HepG2 (cell line): Measurements from ENCODE around the gene PTF1A. TPM values are rescaled to one million over a fixed set of nuclear protein-coding genes. Genes with fewer than 3 reads are reported as not detected.

Source experiments
- CEBPB ChIP-seq: IDR thresholded peaks from 2 replicates; pipeline ENCODE4 v1.6.1; 2011; ENCODE audit warnings: low read depth, low read length, improper control_type of control experiment, borderline replicate concordance
- FOXO1 ChIP-seq: sonication (generic); formaldehyde crosslinking; IDR thresholded peaks from 2 replicates; pipeline ENCODE4 v1.4.0; 2020; ENCODE audit warnings: missing genetic modification reagents
- GATAD1 ChIP-seq: IDR thresholded peaks from 2 replicates; pipeline ENCODE4 v1.6.1; 2016; ENCODE audit warnings: missing genetic modification reagents, missing compliant biosample characterization
- HOXA7 ChIP-seq: sonication (generic); formaldehyde crosslinking; IDR thresholded peaks from 2 replicates; pipeline ENCODE4 v1.8.1; 2022; ENCODE audit warnings: mild to moderate bottlenecking, missing genetic modification reagents, moderate library complexity
- PHF21A ChIP-seq: sonication (generic); formaldehyde crosslinking; IDR thresholded peaks from 2 replicates; pipeline ENCODE4 v1.5.0; 2020; ENCODE audit warnings: mild to moderate bottlenecking, missing genetic modification reagents
- RFX3 ChIP-seq: IDR thresholded peaks from 2 replicates; pipeline ENCODE4 v1.6.1; 2016; ENCODE audit warnings: missing biosample characterization, missing genetic modification reagents
- RFX5 ChIP-seq: IDR thresholded peaks from 2 replicates; pipeline ENCODE4 v1.6.1; 2011; ENCODE audit warnings: low read depth, low read length, improper control_type of control experiment
- SMAD3 ChIP-seq: sonication (generic); formaldehyde crosslinking; IDR thresholded peaks from 2 replicates; pipeline ENCODE4 v1.4.0; 2020; ENCODE audit warnings: missing genetic modification reagents
- SP140L ChIP-seq: sonication (generic); formaldehyde crosslinking; IDR thresholded peaks from 2 replicates; pipeline ENCODE4 v1.4.0; 2020; ENCODE audit warnings: missing genetic modification reagents, borderline replicate concordance
- TOPORS ChIP-seq: sonication (generic); formaldehyde crosslinking; IDR thresholded peaks from 2 replicates; pipeline ENCODE4 v1.8.0; 2023; ENCODE audit warnings: mild to moderate bottlenecking, missing genetic modification reagents
- ZMYM3 ChIP-seq: sonication (generic); formaldehyde crosslinking; IDR thresholded peaks from 2 replicates; pipeline ENCODE4 v1.5.1; 2020; ENCODE audit warnings: mild to moderate bottlenecking, missing genetic modification reagents
- ZNF567 ChIP-seq: sonication (generic); formaldehyde crosslinking; IDR thresholded peaks from 2 replicates; pipeline ENCODE4 v1.8.1; 2023; ENCODE audit warnings: mild to moderate bottlenecking, missing genetic modification reagents, borderline replicate concordance
- ZNF678 ChIP-seq: sonication (generic); formaldehyde crosslinking; IDR thresholded peaks from 2 replicates; pipeline ENCODE4 v1.4.0; 2020; ENCODE audit warnings: mild to moderate bottlenecking, missing genetic modification reagents
- polyA plus RNA-seq, 8 experiments: library from polyadenylated mRNA; depleted of rRNA in 3 of 8; stranded (reverse) in 7 of 8; unstranded in 1 of 8; fragments of >200 nt; fragmentation: Illumina TruSeq in 4 of 8; extraction: Trizol in 4 of 8; gene quantifications; 2 replicates each; pipeline versions ENCODE4 v1.2.1 to v1.2.3, GENCODE V29; 2011 to 2016; ENCODE audit warnings: low read depth in 4 of 8, missing spikeins in 1 of 8, mixed read lengths in 1 of 8; ENCODE audit not compliant: insufficient read depth in 1 of 8
- total RNA-seq, 5 experiments: library from RNA; depleted of rRNA; stranded (reverse); fragments of >200 nt; fragmentation: Illumina TruSeq; extraction: Trizol; gene quantifications; 2 replicates each; pipeline ENCODE4 v1.2.3, GENCODE V29; 2016; ENCODE audit warnings: low read depth in 1 of 5
- TF ChIP-seq, protein P1 (sequence below): sonication (generic); formaldehyde crosslinking; IDR thresholded peaks from 2 replicates; pipeline ENCODE4 v1.8.0; 2023; ENCODE audit warnings: mild to moderate bottlenecking, missing genetic modification reagents
- TF ChIP-seq, protein P2 (sequence below): sonication (generic); formaldehyde crosslinking; IDR thresholded peaks from 2 replicates; pipeline ENCODE4 v1.4.0; 2020; ENCODE audit warnings: mild to moderate bottlenecking, missing genetic modification reagents, borderline replicate concordance
- TF ChIP-seq, protein P3 (sequence below): IDR thresholded peaks from 2 replicates; pipeline ENCODE4 v1.6.1; 2016; ENCODE audit warnings: control low read depth
- TF ChIP-seq, protein P4 (sequence below): sonication (generic); formaldehyde crosslinking; IDR thresholded peaks from 2 replicates; pipeline ENCODE4 v1.4.0; 2020; ENCODE audit warnings: mild to moderate bottlenecking, missing genetic modification reagents
- TF ChIP-seq, protein P5 (sequence below): sonication (generic); formaldehyde crosslinking; IDR thresholded peaks from 2 replicates; pipeline ENCODE4 v1.4.0; 2020; ENCODE audit warnings: missing genetic modification reagents

Gene PTF1A
- total and polyA plus RNA-seq, 2 of the 13 experiments (the other 11 are each of a cell fraction or from before 2014, with no cell fraction given): not detected

DNA sequence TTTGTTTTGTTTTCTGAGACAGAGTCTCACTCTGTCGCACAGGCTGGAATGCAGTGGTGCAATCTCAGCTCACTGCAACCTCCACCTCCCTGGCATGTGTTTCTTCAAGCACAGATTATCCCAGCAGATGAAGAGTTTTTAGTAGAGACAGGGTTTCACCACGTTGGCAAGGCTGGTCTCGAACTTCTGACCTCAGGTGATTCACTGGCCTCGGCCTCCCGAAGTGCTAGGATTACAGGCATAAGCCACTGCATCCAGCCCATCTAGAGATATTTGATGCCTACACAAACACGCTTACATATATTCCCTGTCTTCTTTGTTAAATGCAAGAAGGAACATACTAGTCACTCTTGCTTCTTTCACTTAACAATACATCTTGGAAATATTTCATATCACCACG is 5.9 kb upstream of the PTF1A start (continued):
- TF ChIP-seq ZNF678: no peak
- TF ChIP-seq GATAD1 (CRISPR knock-in tag): no peak
- no peak for TF ChIP-seq HOXA7 (CRISPR knock-in tag)
- peak; percentile 14; the same call in 1 of the 2 replicates for TF ChIP-seq CEBPB
- TF ChIP-seq ZNF567 (CRISPR knock-in tag): no peak
- TF ChIP-seq TOPORS (CRISPR knock-in tag): no peak
- no peak for TF ChIP-seq RFX5
- TF ChIP-seq, protein P1, sequence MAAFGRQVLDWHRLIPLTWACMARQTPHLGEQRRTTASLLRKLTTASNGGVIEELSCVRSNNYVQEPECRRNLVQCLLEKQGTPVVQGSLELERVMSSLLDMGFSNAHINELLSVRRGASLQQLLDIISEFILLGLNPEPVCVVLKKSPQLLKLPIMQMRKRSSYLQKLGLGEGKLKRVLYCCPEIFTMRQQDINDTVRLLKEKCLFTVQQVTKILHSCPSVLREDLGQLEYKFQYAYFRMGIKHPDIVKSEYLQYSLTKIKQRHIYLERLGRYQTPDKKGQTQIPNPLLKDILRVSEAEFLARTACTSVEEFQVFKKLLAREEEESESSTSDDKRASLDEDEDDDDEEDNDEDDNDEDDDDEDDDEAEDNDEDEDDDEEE (CRISPR knock-in tag): no peak
- TF ChIP-seq SP140L (CRISPR knock-in tag): no peak
- TF ChIP-seq, protein P2, sequence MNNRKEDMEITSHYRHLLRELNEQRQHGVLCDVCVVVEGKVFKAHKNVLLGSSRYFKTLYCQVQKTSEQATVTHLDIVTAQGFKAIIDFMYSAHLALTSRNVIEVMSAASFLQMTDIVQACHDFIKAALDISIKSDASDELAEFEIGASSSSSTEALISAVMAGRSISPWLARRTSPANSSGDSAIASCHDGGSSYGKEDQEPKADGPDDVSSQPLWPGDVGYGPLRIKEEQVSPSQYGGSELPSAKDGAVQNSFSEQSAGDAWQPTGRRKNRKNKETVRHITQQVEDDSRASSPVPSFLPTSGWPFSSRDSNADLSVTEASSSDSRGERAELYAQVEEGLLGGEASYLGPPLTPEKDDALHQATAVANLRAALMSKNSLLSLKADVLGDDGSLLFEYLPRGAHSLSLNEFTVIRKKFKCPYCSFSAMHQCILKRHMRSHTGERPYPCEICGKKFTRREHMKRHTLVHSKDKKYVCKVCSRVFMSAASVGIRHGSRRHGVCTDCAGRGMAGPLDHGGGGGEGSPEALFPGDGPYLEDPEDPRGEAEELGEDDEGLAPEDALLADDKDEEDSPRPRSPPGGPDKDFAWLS: no peak
- TF ChIP-seq, protein P3, sequence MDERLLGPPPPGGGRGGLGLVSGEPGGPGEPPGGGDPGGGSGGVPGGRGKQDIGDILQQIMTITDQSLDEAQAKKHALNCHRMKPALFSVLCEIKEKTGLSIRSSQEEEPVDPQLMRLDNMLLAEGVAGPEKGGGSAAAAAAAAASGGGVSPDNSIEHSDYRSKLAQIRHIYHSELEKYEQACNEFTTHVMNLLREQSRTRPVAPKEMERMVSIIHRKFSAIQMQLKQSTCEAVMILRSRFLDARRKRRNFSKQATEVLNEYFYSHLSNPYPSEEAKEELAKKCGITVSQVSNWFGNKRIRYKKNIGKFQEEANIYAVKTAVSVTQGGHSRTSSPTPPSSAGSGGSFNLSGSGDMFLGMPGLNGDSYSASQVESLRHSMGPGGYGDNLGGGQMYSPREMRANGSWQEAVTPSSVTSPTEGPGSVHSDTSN (CRISPR knock-in tag): no peak
- TF ChIP-seq ZMYM3 (CRISPR knock-in tag): peak; percentile 75
- no peak for TF ChIP-seq FOXO1 (CRISPR knock-in tag)
- TF ChIP-seq, protein P4, sequence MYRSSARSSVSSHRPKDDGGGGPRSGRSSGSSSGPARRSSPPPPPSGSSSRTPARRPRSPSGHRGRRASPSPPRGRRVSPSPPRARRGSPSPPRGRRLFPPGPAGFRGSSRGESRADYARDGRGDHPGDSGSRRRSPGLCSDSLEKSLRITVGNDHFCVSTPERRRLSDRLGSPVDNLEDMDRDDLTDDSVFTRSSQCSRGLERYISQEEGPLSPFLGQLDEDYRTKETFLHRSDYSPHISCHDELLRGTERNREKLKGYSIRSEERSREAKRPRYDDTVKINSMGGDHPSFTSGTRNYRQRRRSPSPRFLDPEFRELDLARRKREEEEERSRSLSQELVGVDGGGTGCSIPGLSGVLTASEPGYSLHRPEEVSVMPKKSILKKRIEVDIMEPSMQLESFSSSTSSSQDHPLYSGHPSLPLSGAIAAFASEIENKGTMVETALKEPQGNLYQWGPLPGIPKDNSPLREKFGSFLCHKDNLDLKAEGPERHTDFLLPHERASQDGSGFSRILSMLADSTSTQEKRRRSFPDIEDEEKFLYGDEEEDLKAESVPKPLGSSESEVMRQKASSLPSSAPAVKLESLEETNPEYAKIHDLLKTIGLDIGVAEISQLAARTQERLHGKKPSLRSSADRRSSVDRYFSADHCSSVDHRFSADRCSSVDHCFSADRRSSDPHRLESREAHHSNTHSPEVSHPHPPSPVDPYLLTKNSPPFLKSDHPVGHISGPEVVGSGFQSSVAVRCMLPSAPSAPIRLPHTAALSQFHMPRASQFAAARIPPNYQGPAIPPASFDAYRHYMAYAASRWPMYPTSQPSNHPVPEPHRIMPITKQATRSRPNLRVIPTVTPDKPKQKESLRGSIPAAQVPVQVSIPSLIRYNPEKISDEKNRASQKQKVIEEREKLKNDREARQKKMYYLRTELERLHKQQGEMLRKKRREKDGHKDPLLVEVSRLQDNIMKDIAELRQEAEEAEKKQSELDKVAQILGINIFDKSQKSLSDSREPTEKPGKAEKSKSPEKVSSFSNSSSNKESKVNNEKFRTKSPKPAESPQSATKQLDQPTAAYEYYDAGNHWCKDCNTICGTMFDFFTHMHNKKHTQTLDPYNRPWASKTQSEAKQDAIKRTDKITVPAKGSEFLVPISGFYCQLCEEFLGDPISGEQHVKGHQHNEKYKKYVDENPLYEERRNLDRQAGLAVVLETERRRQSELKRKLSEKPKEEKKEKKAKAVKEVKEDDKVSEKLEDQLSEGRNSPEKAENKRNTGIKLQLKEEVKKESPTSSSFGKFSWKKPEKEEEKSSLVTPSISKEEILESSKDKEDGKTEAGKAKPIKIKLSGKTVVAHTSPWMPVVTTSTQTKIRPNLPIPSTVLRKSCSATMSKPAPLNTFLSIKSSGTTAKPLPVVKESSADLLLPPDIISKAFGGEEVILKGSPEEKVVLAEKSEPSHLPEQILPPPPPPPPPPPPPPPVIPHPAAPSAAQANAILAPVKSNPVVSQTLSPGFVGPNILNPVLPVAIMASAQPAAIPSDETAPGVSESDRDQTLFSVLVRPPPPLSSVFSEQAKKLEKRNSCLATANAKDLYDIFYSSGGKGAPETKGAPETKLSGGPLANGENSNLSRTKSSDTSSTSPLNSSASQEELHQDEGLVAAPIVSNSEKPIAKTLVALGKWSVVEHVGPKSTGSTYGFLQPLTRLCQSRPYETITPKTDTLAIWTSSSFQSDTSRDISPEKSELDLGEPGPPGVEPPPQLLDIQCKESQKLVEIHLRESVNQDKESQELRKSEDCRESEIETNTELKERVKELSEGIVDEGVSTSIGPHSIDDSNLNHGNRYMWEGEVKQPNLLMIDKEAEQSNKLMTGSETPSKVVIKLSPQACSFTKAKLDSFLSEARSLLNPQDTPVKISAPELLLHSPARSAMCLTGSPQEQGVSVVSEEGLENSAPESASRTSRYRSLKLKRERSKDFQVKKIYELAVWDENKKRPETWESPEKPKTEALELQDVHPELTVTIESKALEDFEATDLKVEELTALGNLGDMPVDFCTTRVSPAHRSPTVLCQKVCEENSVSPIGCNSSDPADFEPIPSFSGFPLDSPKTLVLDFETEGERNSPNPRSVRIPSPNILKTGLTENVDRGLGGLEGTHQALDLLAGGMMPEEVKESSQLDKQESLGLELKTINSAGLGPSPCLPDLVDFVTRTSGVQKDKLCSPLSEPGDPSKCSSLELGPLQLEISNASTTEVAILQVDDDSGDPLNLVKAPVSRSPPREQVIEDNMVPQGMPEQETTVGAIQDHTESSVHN (CRISPR knock-in tag): no peak
- 0 out of 2 replicates have a peak, but pooled peaks have one; percentile 13 for TF ChIP-seq PHF21A (CRISPR knock-in tag)
- TF ChIP-seq SMAD3: no peak
- TF ChIP-seq, protein P5, sequence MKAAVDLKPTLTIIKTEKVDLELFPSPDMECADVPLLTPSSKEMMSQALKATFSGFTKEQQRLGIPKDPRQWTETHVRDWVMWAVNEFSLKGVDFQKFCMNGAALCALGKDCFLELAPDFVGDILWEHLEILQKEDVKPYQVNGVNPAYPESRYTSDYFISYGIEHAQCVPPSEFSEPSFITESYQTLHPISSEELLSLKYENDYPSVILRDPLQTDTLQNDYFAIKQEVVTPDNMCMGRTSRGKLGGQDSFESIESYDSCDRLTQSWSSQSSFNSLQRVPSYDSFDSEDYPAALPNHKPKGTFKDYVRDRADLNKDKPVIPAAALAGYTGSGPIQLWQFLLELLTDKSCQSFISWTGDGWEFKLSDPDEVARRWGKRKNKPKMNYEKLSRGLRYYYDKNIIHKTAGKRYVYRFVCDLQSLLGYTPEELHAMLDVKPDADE (CRISPR knock-in tag): no peak
- no peak for TF ChIP-seq RFX3 (CRISPR knock-in tag)
